ENCODE measurements around the gene NPFF. TPM values are rescaled to one million over a fixed set of nuclear protein-coding genes. Genes with fewer than 3 reads are reported as not detected.
A peak's percentile ranks its signal among the peaks of the same experiment; 100 is the strongest.

NPFF gene
- total and polyA plus RNA-seq, 7 experiments from 2014 or later: not detected

- ChIA-PET CTCF (interaction anchor here (0.6 kb wide), 1 partner anchor 48 kb away, joined by 3 read pairs; no protein-coding TSS in a partner anchor), POLR2A (interaction anchor here (0.5 to 2.4 kb wide), 3 partner anchors 7 to 14 kb away, joined by 3 to 7 read pairs (median 4); partner anchors contain the start of gene TARBP2)
- intact Hi-C loops (cut with micrococcal nuclease): no loop called here
- H3K4me1 ChIP-seq (ENCODE audit: control insufficient read depth in 2 of 2, insufficient read depth in 2 of 2, low read length in 2 of 2): no peaks in the 10 kb centered on the region
- no peak overlapping the region for H3K4me3 ChIP-seq (ENCODE audit: low read length)
- H3K27ac Mint-ChIP-seq: peak overlapping the region in 5 of 9 donors; percentile 36 to 60 (median 51)
- no peaks in the 10 kb centered on the region for H3K27me3 Mint-ChIP-seq
- no peak overlapping the region for H3K4me3 Mint-ChIP-seq
- H3K9me3 Mint-ChIP-seq: no peaks in the 10 kb centered on the region
- H3K27me3 ChIP-seq (ENCODE audit: control insufficient read depth in 2 of 2, insufficient read depth in 2 of 2, low read length in 2 of 2): no peaks in the 10 kb centered on the region
- peaks cover 0 to 55% (median 0%) of the 10 kb centered on the region in 3 experiments for H3K36me3 ChIP-seq (ENCODE audit: control insufficient read depth in 2 of 3, insufficient read depth in 3 of 3, low read length in 3 of 3)
- ATAC-seq (no peak), DNase-seq (no peak)
- H3K27ac ChIP-seq (ENCODE audit: low read depth, low read length): no peak overlapping the region
- H3K4me1 Mint-ChIP-seq: peaks cover under 1 to 9% (median 4%) of the 10 kb centered on the region in 7 donors
- H3K9me3 ChIP-seq (ENCODE audit: control insufficient read depth in 2 of 3, low read length in 3 of 3): no peaks in the 10 kb centered on the region
- H3K36me3 Mint-ChIP-seq: peaks cover 0 to 23% (median 2%) of the 10 kb centered on the region in 5 donors
Measured at GRCh38 chr12:53486736-53487487, 20.4 kb downstream of the NPFF start.

DNA sequence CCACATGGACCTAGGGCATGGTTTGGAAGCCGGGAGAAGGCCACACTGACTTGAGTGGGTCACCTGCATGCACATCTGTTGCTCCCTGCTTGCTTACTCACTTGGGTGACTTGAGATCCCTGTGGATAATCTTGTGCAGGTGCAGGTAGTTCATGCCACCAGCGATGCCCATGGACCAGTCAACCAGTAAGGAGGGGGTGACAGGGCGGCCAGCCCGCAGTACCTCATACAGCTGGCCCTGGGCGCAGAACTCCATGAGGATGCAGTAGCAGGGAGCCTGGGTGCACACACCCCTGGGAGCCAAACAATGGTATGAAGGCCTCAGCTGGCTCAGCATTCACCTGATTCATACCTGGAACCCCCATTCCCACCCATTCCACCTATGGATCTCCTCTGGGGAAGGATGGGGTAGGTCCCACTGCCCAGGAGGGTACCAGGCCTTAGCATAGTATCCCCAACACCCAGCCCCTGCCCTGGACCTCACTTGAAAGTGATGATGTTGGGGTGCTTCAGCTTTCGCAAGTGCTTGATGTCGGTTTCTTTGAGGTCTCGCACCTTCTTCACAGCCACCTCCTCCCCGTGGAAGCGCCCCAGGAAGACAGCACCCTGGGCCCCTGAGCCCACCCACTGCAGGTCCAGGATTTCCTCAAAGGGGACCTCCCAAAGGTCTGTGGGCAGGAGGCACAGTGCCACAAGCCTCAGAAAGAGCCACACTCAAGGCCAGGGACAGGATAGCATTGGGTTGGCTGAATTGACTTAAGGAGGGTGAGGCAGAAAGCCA is 21.1 kb downstream of the NPFF start:
- Mint-ChIP-seq H3K27me3 (no peaks in the 10 kb centered on the region), H3K9me3 (no peaks in the 10 kb centered on the region), H3K4me1 (peaks cover 0 to 10% (median 4%) of the 10 kb centered on the region in 7 donors), H3K4me3 (no peak overlapping the region), H3K36me3 (peaks cover 0 to 26% (median 4%) of the 10 kb centered on the region in 5 donors), H3K27ac (peak overlapping the region in 5 of 9 donors; percentile 36 to 74 (median 52))
- DNase-seq (no peak), ATAC-seq (no peak)
- no peak overlapping the region for H3K27ac ChIP-seq (ENCODE audit: low read depth, low read length)
- H3K27me3 ChIP-seq (ENCODE audit: control insufficient read depth in 2 of 2, insufficient read depth in 2 of 2, low read length in 2 of 2): no peaks in the 10 kb centered on the region
- no peak overlapping the region for H3K4me3 ChIP-seq (ENCODE audit: low read length)
- intact Hi-C loops (cut with micrococcal nuclease): no loop called here
- ChIA-PET CTCF (interaction anchor here (0.6 kb wide), 1 partner anchor 47 kb away, joined by 3 read pairs; no protein-coding TSS in a partner anchor), POLR2A (interaction anchor here (0.5 to 2.4 kb wide), 3 partner anchors 8 to 1496 kb away, joined by 3 to 7 read pairs (median 3); partner anchors contain the start of gene TARBP2)
- peaks cover 0 to 62% (median 0%) of the 10 kb centered on the region in 3 experiments for H3K36me3 ChIP-seq (ENCODE audit: control insufficient read depth in 2 of 3, insufficient read depth in 3 of 3, low read length in 3 of 3)
- no peaks in the 10 kb centered on the region for H3K9me3 ChIP-seq (ENCODE audit: control insufficient read depth in 2 of 3, low read length in 3 of 3)
- no peaks in the 10 kb centered on the region for H3K4me1 ChIP-seq (ENCODE audit: control insufficient read depth in 2 of 2, insufficient read depth in 2 of 2, low read length in 2 of 2)

DNA sequence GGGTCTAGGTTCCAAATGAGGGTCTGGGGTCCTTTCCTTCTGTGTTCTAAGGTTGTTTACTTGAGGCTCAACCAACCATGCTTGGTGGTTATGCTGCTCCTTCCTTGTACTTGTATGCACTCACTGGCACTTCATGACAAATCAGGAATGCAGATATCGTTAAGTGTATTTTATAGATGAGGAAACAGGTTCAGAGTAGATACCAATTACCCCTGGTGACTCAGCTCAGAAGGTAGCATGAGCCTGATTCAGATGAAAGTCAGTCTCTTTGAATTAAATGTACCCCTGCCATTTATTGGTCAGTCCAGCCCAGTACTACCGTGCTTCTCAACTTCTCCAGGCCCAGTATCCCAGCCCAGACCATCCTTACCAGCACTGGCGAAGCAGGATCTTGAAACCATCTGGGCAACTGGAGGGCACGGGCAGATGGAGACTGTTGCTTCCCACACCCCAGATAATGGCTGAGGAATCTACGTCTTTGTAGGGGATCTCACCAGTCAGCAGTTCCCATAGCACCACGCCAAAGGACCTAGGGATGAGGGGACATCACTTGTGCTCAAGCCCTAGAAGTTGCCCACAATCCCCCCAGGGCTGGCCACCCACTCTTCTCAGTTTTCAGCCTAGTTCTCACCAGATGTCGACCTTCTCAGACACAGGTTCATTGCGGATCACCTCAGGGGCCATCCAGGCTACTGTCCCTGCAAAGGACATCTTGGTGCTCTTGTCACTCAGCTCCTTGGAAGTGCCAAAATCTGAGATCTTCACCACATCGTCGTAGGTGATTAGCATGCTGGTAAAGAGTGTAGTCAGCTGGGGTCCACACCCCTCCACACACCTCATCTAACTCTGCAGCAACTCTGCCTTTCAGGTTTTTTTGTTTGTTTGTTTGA is 22.4 kb downstream of the NPFF start:
- H3K4me1 Mint-ChIP-seq: peaks cover 0 to 10% (median 4%) of the 10 kb centered on the region in 7 donors
- no peak overlapping the region for H3K4me3 Mint-ChIP-seq
- Histone ChIP-seq H3K27me3 (ENCODE audit: control insufficient read depth in 2 of 2, insufficient read depth in 2 of 2, low read length in 2 of 2) (no peaks in the 10 kb centered on the region), H3K36me3 (ENCODE audit: control insufficient read depth in 2 of 3, insufficient read depth in 3 of 3, low read length in 3 of 3) (peaks cover 6 to 74% (median 7%) of the 10 kb centered on the region in 3 experiments), H3K4me1 (ENCODE audit: control insufficient read depth in 2 of 2, insufficient read depth in 2 of 2, low read length in 2 of 2) (no peaks in the 10 kb centered on the region), H3K9me3 (ENCODE audit: control insufficient read depth in 2 of 3, low read length in 3 of 3) (no peaks in the 10 kb centered on the region), H3K27ac (ENCODE audit: low read depth, low read length) (no peak overlapping the region), H3K4me3 (ENCODE audit: low read length) (no peak overlapping the region)
- ChIA-PET POLR2A (interaction anchor here (0.6 to 0.7 kb wide), 2 partner anchors 12 to 14 kb away, joined by 3 to 4 read pairs; partner anchors contain the start of gene MAP3K12), CTCF (no interaction called here)
- intact Hi-C loops (cut with micrococcal nuclease): no loop called here
- H3K27ac Mint-ChIP-seq: peak overlapping the region in 6 of 9 donors; percentile 13 to 76 (median 38)
- DNase-seq (no peak), ATAC-seq (no peak)
- no peaks in the 10 kb centered on the region for H3K9me3 Mint-ChIP-seq
- H3K27me3 Mint-ChIP-seq: no peaks in the 10 kb centered on the region
- H3K36me3 Mint-ChIP-seq: peaks cover 0 to 27% (median 4%) of the 10 kb centered on the region in 5 donors

GRCh38 chr12:53483979-53484377 is 23.3 kb downstream of the NPFF start:
- Histone ChIP-seq H3K4me1 (ENCODE audit: control insufficient read depth in 2 of 2, insufficient read depth in 2 of 2, low read length in 2 of 2) (no peaks in the 10 kb centered on the region), H3K36me3 (ENCODE audit: control insufficient read depth in 2 of 3, insufficient read depth in 3 of 3, low read length in 3 of 3) (peaks cover 8 to 82% (median 11%) of the 10 kb centered on the region in 3 experiments), H3K4me3 (ENCODE audit: low read length) (no peak overlapping the region), H3K27ac (ENCODE audit: low read depth, low read length) (no peak overlapping the region), H3K9me3 (ENCODE audit: control insufficient read depth in 2 of 3, low read length in 3 of 3) (no peaks in the 10 kb centered on the region), H3K27me3 (ENCODE audit: control insufficient read depth in 2 of 2, insufficient read depth in 2 of 2, low read length in 2 of 2) (no peaks in the 10 kb centered on the region)
- Mint-ChIP-seq H3K4me1 (peaks cover 0 to 10% (median 7%) of the 10 kb centered on the region in 7 donors), H3K27ac (peak overlapping the region in 5 of 9 donors; percentile 19 to 87 (median 51)), H3K36me3 (peaks cover 0 to 28% (median 4%) of the 10 kb centered on the region in 5 donors), H3K4me3 (no peak overlapping the region), H3K9me3 (no peaks in the 10 kb centered on the region), H3K27me3 (no peaks in the 10 kb centered on the region)
- ATAC-seq: no peak
- POLR2A ChIA-PET: interaction anchor here (0.6 to 5.4 kb wide), 3 partner anchors 11 to 31 kb away, joined by 3 to 47 read pairs (median 3); partner anchors contain the start of genes MAP3K12 and TARBP2
- CTCF ChIA-PET: interaction anchor here (0.9 to 1.3 kb wide), 2 partner anchors 10 to 25 kb away, joined by 3 to 4 read pairs; no protein-coding TSS in a partner anchor
- intact Hi-C loops (cut with micrococcal nuclease): no loop called here
- DNase-seq: no peak

GRCh38 chr12:53483225-53483978 is 23.9 kb downstream of the NPFF start:
- CTCF ChIA-PET: interaction anchor here (0.6 to 1.3 kb wide), 3 partner anchors 9 to 48 kb away, joined by 3 to 4 read pairs (median 4); no protein-coding TSS in a partner anchor
- H3K36me3 ChIP-seq (ENCODE audit: control insufficient read depth in 2 of 3, insufficient read depth in 3 of 3, low read length in 3 of 3): peaks cover 8 to 87% (median 11%) of the 10 kb centered on the region in 3 experiments
- peaks cover 0 to 29% (median 4%) of the 10 kb centered on the region in 5 donors for H3K36me3 Mint-ChIP-seq

More at GRCh38 chr12:53483225-53483978, 23.9 kb downstream of the NPFF start:
- H3K27me3 Mint-ChIP-seq: no peaks in the 10 kb centered on the region
- H3K27ac Mint-ChIP-seq: peak overlapping the region in 7 of 9 donors; percentile 19 to 87 (median 51)
- ATAC-seq (no peak), DNase-seq (no peak)
- no peaks in the 10 kb centered on the region for H3K27me3 ChIP-seq (ENCODE audit: control insufficient read depth in 2 of 2, insufficient read depth in 2 of 2, low read length in 2 of 2)
- intact Hi-C loops (cut with micrococcal nuclease): no loop called here
- H3K9me3 Mint-ChIP-seq: no peaks in the 10 kb centered on the region
- POLR2A ChIA-PET: interaction anchor here (0.5 to 5.4 kb wide), 6 partner anchors 10 to 130 kb away, joined by 3 to 47 read pairs (median 3); partner anchors contain the start of genes MAP3K12 and TARBP2
- H3K4me1 ChIP-seq (ENCODE audit: control insufficient read depth in 2 of 2, insufficient read depth in 2 of 2, low read length in 2 of 2): no peaks in the 10 kb centered on the region
- H3K4me1 Mint-ChIP-seq: peaks cover 0 to 10% (median 7%) of the 10 kb centered on the region in 7 donors
- H3K4me3 Mint-ChIP-seq: no peak overlapping the region
- H3K27ac ChIP-seq (ENCODE audit: low read depth, low read length): no peak overlapping the region
- H3K9me3 ChIP-seq (ENCODE audit: control insufficient read depth in 2 of 3, low read length in 3 of 3): no peaks in the 10 kb centered on the region
- H3K4me3 ChIP-seq (ENCODE audit: low read length): no peak overlapping the region

All from naive thymus-derived CD4-positive, alpha-beta T cell (primary cell).